ENCODE measurements around the gene INHBC. TPM values are rescaled to one million over a fixed set of nuclear protein-coding genes. Genes with fewer than 3 reads are reported as not detected.
"Not testable (repeated sequence)": the region's sequence is repeated elsewhere in the genome, so short reads cannot be mapped to it uniquely, and the experiment has no call there.

INHBC gene
- total RNA-seq, 1 donor from 2014 or later = not detected

GRCh38 chr12:57433370-57433769 is 1.2 kb upstream of the INHBC start:
- no peak for DNase-seq (ENCODE audit: low read depth)
- H3K27me3 ChIP-seq (ENCODE audit: control insufficient read depth, insufficient read depth, low read length) = no peaks in the 10 kb centered on the region
- TF ChIP-seq CTCF (IDR thresholded peaks at IDR 0.05; ENCODE audit: insufficient read depth, low read length, poor library complexity, severe bottlenecking) = no peak

GRCh38 chr12:57435293-57435692 is 709 bp downstream of the INHBC start:
- no peak for DNase-seq (ENCODE audit: low read depth)
- Histone ChIP-seq H3K4me3 (ENCODE audit: low read depth, low read length) (no peak overlapping the region), H3K36me3 (ENCODE audit: control insufficient read depth, insufficient read depth, low read length) (no peaks in the 10 kb centered on the region), H3K27me3 (ENCODE audit: control insufficient read depth, insufficient read depth, low read length) (no peaks in the 10 kb centered on the region)
- TF ChIP-seq CTCF (IDR thresholded peaks at IDR 0.05; ENCODE audit: insufficient read depth, low read length, poor library complexity, severe bottlenecking) = no peak

More at GRCh38 chr12:57433370-57433769, 1.2 kb upstream of the INHBC start:
- no peak overlapping the region for H3K4me3 ChIP-seq (ENCODE audit: low read depth, low read length)
- H3K36me3 ChIP-seq (ENCODE audit: control insufficient read depth, insufficient read depth, low read length) = no peaks in the 10 kb centered on the region

DNA sequence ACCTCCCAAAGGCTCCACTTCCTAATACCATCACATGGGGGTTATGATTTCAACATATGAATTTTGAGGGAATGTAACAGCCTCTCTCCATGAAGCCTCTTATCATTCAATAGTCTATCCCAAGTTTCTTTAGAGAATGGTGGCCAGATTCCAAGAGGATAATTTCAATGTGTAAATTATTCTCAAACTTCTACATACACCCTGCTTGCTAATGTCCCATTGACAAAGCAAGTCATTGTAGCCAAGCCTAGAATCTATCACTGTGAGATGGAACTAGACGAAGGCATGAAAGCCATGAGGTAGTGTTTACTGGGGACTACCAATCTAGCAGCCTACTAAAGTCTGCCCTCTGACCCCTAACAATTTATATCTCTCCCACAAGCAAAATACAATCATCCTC is 3.8 kb downstream of the INHBC start:
- Histone ChIP-seq H3K27me3 (ENCODE audit: control insufficient read depth, insufficient read depth, low read length) (no peaks in the 10 kb centered on the region), H3K36me3 (ENCODE audit: control insufficient read depth, insufficient read depth, low read length) (no peaks in the 10 kb centered on the region), H3K4me3 (ENCODE audit: low read depth, low read length) (no peak overlapping the region)
- no peak for DNase-seq (ENCODE audit: low read depth)
- no peak for TF ChIP-seq CTCF (IDR thresholded peaks at IDR 0.05; ENCODE audit: insufficient read depth, low read length, poor library complexity, severe bottlenecking)

DNA sequence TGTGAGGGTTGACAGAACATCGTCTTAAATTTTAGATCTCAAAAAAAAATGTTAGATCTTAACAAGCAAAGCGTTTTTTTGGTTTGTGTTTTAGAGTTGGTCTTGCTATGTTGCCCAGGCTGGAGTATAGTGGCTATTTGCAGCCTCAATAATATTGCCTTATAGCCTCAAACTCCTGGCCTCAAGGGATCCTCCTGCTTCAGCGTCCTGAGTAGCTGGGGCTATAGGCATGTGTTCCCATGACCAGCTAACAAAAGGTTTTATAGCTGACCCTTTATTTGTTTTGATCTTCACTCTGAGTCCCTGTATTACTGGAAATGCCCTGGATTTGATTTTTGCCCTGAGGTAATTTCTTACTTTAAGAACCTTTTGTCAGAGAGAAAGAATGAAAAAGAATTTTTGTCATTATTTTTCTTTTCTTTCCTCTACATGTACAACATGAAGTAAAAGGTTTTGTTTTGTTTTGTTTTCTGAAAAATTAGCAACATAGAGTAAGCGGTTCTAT is 5.2 kb downstream of the INHBC start:
- no peak for TF ChIP-seq CTCF (IDR thresholded peaks at IDR 0.05; ENCODE audit: insufficient read depth, low read length, poor library complexity, severe bottlenecking)
- no peak for DNase-seq (ENCODE audit: low read depth)
- no peaks in the 10 kb centered on the region for H3K36me3 ChIP-seq (ENCODE audit: control insufficient read depth, insufficient read depth, low read length)

DNA sequence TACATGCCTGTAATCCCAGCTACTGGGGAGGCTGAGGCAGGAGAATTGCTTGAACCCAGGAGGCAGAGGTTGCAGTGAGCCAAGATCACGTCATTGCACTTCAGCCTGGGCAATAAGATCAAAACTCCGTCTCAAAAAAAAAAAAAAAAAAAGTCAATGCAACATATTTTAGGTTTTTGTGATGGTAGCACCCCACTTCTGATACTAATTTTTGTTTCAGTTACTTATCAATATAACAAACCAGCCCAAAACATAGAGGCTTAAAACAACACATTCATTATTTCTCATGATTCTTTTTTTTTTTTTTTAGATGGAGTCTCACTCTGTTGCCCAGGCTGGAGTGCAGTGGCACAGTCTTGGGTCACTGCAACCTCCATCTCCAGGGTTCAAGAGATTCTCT is 6.8 kb downstream of the INHBC start:
- not testable (repeated sequence) for DNase-seq (ENCODE audit: low read depth); H3K27me3 ChIP-seq (ENCODE audit: control insufficient read depth, insufficient read depth, low read length); H3K36me3 ChIP-seq (ENCODE audit: control insufficient read depth, insufficient read depth, low read length); H3K4me3 ChIP-seq (ENCODE audit: low read depth, low read length)

More for the DNA sequence above, 5.2 kb downstream of the INHBC start:
- Histone ChIP-seq H3K27me3 (ENCODE audit: control insufficient read depth, insufficient read depth, low read length) (no peaks in the 10 kb centered on the region), H3K4me3 (ENCODE audit: low read depth, low read length) (no peak overlapping the region)

DNA sequence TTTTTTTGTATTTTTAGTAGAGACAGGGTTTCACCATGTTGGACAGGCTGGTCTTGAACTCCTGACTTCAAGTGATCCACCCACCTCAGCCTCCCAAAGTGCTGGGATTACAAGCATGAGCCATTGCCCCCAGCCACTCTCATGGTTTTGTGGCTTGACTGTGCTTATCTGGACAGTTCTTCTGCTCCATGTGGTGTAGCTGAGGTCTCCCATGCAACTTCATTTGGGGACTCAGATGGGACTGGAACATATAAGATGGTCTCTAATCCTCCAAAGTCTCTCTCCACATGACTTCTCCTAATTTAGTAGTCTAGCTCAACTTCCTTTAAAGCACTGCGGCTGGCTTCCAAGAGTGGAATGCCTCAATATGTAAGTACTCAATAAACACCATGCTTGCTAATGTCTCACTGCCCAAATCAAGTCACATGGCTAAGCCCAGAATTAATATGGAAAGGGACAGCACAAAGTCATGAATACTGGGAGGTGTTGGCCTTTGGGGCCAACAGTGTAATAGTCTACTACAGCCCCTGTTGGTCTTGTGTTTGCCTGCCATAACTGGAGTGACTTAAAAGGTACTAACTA is 7.4 kb downstream of the INHBC start:
- TF ChIP-seq CTCF (IDR thresholded peaks at IDR 0.05; ENCODE audit: insufficient read depth, low read length, poor library complexity, severe bottlenecking) = no peak
- no peak overlapping the region for H3K4me3 ChIP-seq (ENCODE audit: low read depth, low read length)
- DNase-seq (ENCODE audit: low read depth) = no peak
- H3K27me3 ChIP-seq (ENCODE audit: control insufficient read depth, insufficient read depth, low read length) = no peaks in the 10 kb centered on the region
- H3K36me3 ChIP-seq (ENCODE audit: control insufficient read depth, insufficient read depth, low read length) = no peaks in the 10 kb centered on the region

- H3K4me3 ChIP-seq (ENCODE audit: low read depth, low read length); H3K27me3 ChIP-seq (ENCODE audit: control insufficient read depth, insufficient read depth, low read length); DNase-seq (ENCODE audit: low read depth); H3K36me3 ChIP-seq (ENCODE audit: control insufficient read depth, insufficient read depth, low read length): not testable (repeated sequence)
Measured at GRCh38 chr12:57444337-57444736, 9.8 kb downstream of the INHBC start.

Data from kidney epithelial cell (primary cell).